ENCODE measurements around the gene ZFHX3. TPM values are rescaled to one million over a fixed set of nuclear protein-coding genes. Genes with fewer than 3 reads are reported as not detected.

ZFHX3 gene
- total and polyA plus RNA-seq, 10 of the 15 experiments (the other 5 are each of a cell fraction or from before 2014, with no cell fraction given): 0.68 to 8.6 (median 2.0) TPM

GRCh38 chr16:73047221-73047535 lies 750 bp downstream of the ZFHX3 start:
- peak overlapping the region; percentile 48 for H3K27ac ChIP-seq (ENCODE audit: control insufficient read depth, insufficient read depth)
- SMC1A ChIA-PET (ENCODE audit: uncharacterized antibody, unreplicated experiment): interaction anchor here (1.0 to 2.4 kb wide), 7 partner anchors 9 to 544 kb away, joined by 3 to 13 read pairs (median 5); no protein-coding TSS in a partner anchor
- intact Hi-C loops (cut with micrococcal nuclease; ENCODE audit: unreplicated experiment): no loop called here

More at GRCh38 chr16:73047221-73047535, 750 bp downstream of the ZFHX3 start:
- Histone ChIP-seq H3K9me3 (replicated peaks; ENCODE audit: control insufficient read depth, insufficient read depth, low read length) (no peaks in the 10 kb centered on the region), H2AFZ (ENCODE audit: control insufficient read depth, low read depth, low read length) (no peak overlapping the region), H3K27me3 (replicated peaks in 1 of 2; ENCODE audit: control insufficient read depth in 2 of 2, insufficient read depth in 2 of 2, low read length in 1 of 2) (no peaks in the 10 kb centered on the region), H3K79me2 (ENCODE audit: control insufficient read depth, insufficient read depth, low read length) (peaks cover 20% of the 10 kb centered on the region), H3K4me1 (ENCODE audit: control insufficient read depth, insufficient read depth, low read length) (peaks cover 32% of the 10 kb centered on the region), H3K36me3 (ENCODE audit: control insufficient read depth in 2 of 2, insufficient read depth in 2 of 2, low read length in 1 of 2) (no peaks in the 10 kb centered on the region), H3K9ac (ENCODE audit: control insufficient read depth, insufficient read depth, low read length) (peak overlapping the region; percentile 69), H3K4me3 (peak overlapping the region; percentile 80), H3K4me2 (ENCODE audit: control insufficient read depth, insufficient read depth) (peak overlapping the region; percentile 88), H4K20me1 (ENCODE audit: control insufficient read depth, insufficient read depth) (no peaks in the 10 kb centered on the region)
- ChIA-PET CTCF (interaction anchor here (0.9 to 11.3 kb wide), 6 partner anchors 10 to 457 kb away, joined by 3 to 57 read pairs (median 4); no protein-coding TSS in a partner anchor), RAD21 (ENCODE audit: unreplicated experiment) (interaction anchor here (1.0 to 2.4 kb wide), 3 partner anchors 10 to 215 kb away, joined by 3 to 20 read pairs (median 6); no protein-coding TSS in a partner anchor), POLR2A (interaction anchor here (0.6 to 1.2 kb wide), 4 partner anchors 9 to 21 kb away, joined by 3 to 14 read pairs (median 5); no protein-coding TSS in a partner anchor)
- FAIRE-seq (no peak), DNase-seq (ENCODE audit: low read depth, low spot score) (no peak), ATAC-seq (no peak)
- WGBS (ENCODE audit: insufficient coverage, insufficient replicate concordance, low lambda C conversion rate, missing lambda C conversion rate): 87% methylated on average over 6 of the region's 6 CpGs
- BruUV-seq (replicated peaks): no TSS peak
- in situ Hi-C loops (cut with MboI): no loop called here
- TF ChIP-seq NFXL1 (IDR thresholded peaks at IDR 0.05; ENCODE audit: borderline replicate concordance): peak; percentile 79; the same call in 1 of the 2 replicates
- no peak for TF ChIP-seq CREB1 (IDR thresholded peaks at IDR 0.05; ENCODE audit: low read depth)
- TF ChIP-seq IRF4 (IDR thresholded peaks at IDR 0.05; ENCODE audit: low read depth, low read length): no peak
- TF ChIP-seq, protein P1, sequence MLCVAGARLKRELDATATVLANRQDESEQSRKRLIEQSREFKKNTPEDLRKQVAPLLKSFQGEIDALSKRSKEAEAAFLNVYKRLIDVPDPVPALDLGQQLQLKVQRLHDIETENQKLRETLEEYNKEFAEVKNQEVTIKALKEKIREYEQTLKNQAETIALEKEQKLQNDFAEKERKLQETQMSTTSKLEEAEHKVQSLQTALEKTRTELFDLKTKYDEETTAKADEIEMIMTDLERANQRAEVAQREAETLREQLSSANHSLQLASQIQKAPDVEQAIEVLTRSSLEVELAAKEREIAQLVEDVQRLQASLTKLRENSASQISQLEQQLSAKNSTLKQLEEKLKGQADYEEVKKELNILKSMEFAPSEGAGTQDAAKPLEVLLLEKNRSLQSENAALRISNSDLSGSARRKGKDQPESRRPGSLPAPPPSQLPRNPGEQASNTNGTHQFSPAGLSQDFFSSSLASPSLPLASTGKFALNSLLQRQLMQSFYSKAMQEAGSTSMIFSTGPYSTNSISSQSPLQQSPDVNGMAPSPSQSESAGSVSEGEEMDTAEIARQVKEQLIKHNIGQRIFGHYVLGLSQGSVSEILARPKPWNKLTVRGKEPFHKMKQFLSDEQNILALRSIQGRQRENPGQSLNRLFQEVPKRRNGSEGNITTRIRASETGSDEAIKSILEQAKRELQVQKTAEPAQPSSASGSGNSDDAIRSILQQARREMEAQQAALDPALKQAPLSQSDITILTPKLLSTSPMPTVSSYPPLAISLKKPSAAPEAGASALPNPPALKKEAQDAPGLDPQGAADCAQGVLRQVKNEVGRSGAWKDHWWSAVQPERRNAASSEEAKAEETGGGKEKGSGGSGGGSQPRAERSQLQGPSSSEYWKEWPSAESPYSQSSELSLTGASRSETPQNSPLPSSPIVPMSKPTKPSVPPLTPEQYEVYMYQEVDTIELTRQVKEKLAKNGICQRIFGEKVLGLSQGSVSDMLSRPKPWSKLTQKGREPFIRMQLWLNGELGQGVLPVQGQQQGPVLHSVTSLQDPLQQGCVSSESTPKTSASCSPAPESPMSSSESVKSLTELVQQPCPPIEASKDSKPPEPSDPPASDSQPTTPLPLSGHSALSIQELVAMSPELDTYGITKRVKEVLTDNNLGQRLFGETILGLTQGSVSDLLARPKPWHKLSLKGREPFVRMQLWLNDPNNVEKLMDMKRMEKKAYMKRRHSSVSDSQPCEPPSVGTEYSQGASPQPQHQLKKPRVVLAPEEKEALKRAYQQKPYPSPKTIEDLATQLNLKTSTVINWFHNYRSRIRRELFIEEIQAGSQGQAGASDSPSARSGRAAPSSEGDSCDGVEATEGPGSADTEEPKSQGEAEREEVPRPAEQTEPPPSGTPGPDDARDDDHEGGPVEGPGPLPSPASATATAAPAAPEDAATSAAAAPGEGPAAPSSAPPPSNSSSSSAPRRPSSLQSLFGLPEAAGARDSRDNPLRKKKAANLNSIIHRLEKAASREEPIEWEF (IDR thresholded peaks at IDR 0.05; ENCODE audit: insufficient replicate concordance, low read depth, low read length): no peak
- 0 out of 2 replicates have a peak, but pooled peaks have one; percentile 42 for TF ChIP-seq MLLT1 (IDR thresholded peaks at IDR 0.05)
- TF ChIP-seq NFYB (IDR thresholded peaks at IDR 0.05; ENCODE audit: insufficient read depth, low read depth, low read length): no peak
- no peak for TF ChIP-seq JUNB (IDR thresholded peaks at IDR 0.05)
- no peak for TF ChIP-seq ATF2 (IDR thresholded peaks at IDR 0.05; ENCODE audit: low read length)
